DND-41 (cell line): ENCODE data around the gene DAPL1.

Source experiments
- EZH2 ChIP-seq: IDR thresholded peaks from 3 replicates; pipeline ENCODE4 v1.6.1; 2012; ENCODE audit warnings: borderline replicate concordance, low read depth, mild to moderate bottlenecking, moderate library complexity, low read length, inconsistent platforms; ENCODE audit not compliant: severe bottlenecking
- TF ChIP-seq, protein P1 (sequence below): IDR thresholded peaks from 2 replicates; pipeline ENCODE4 v1.5.1; 2012; ENCODE audit warnings: borderline replicate concordance, low read length, moderate library complexity, mild to moderate bottlenecking; ENCODE audit not compliant: poor library complexity, severe bottlenecking; ENCODE audit errors: extremely low read depth

DNA sequence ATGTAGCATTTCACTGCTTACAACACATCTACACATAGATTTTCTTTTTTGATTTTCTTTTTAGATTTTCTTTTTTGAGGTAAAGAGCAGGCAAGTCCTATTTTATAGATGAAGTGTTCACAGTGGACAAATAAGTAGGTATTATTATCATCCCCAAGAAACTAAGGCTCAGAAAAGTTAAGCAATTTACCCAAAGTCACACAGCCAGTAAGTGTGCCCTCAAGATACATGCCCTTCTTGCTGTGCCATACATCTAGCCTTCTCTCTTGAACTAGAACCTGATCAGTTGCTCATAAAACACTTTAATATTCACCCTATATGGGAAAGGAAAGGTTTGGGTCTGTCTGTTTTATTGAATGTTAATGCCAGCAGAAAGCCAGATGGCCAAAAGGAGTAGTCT is 50.3 kb downstream of the DAPL1 start:
- TF ChIP-seq, protein P1, sequence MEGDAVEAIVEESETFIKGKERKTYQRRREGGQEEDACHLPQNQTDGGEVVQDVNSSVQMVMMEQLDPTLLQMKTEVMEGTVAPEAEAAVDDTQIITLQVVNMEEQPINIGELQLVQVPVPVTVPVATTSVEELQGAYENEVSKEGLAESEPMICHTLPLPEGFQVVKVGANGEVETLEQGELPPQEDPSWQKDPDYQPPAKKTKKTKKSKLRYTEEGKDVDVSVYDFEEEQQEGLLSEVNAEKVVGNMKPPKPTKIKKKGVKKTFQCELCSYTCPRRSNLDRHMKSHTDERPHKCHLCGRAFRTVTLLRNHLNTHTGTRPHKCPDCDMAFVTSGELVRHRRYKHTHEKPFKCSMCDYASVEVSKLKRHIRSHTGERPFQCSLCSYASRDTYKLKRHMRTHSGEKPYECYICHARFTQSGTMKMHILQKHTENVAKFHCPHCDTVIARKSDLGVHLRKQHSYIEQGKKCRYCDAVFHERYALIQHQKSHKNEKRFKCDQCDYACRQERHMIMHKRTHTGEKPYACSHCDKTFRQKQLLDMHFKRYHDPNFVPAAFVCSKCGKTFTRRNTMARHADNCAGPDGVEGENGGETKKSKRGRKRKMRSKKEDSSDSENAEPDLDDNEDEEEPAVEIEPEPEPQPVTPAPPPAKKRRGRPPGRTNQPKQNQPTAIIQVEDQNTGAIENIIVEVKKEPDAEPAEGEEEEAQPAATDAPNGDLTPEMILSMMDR, result no peak
- no peak for TF ChIP-seq EZH2
